Left lung (tissue), 10 donors: ENCODE measurements around the gene DHCR7. TPM values are rescaled to one million over a fixed set of nuclear protein-coding genes. Genes with fewer than 3 reads are reported as not detected.

Source experiments
- ATAC-seq: fragments of 200-7000 bp; cut with Tn5 transposase; one replicate; pipeline ENCODE4 v1.9.1; 2020; ENCODE audit warnings: moderate library complexity
- DNase-seq, 4 donors: peaks; one replicate each; pipeline ENCODE4 v3.0.0-alpha.2; 2013 to 2020
- H3K27ac ChIP-seq, 2 donors: fragments of 200-600 bp; sonication (generic) in 1 of 2; one replicate each; pipeline versions ENCODE4 v1.5.0 to v1.8.0; 2020 to 2021
- H3K27me3 ChIP-seq, 2 donors: fragments of 200-600 bp; sonication (generic) in 1 of 2; one replicate each; pipeline versions ENCODE4 v1.5.0 to v1.8.0; 2020 to 2021
- H3K36me3 ChIP-seq, 2 donors: fragments of 200-600 bp; sonication (generic) in 1 of 2; one replicate each; pipeline versions ENCODE4 v1.5.0 to v1.8.0; 2020 to 2021
- H3K4me1 ChIP-seq, 2 donors: fragments of 200-600 bp; one replicate each; pipeline ENCODE4 v1.8.0; 2021
- H3K4me3 ChIP-seq, 2 donors: fragments of 200-600 bp; sonication (generic) in 1 of 2; one replicate each; pipeline versions ENCODE4 v1.5.0 to v1.8.0; 2020 to 2021; ENCODE audit warnings: mild to moderate bottlenecking in 1 of 2
- H3K9me3 ChIP-seq, 2 donors: fragments of 200-600 bp; sonication (generic) in 1 of 2; one replicate each; pipeline versions ENCODE4 v1.5.0 to v1.8.0; 2020 to 2021
- intact Hi-C, 2 donors: fragments of 100-400 bp; cut with DNase I; formaldehyde crosslinking; loops; one replicate each; pipeline versions ENCODE4 v1.11.2 to v1.14.2; 2022
- polyA plus RNA-seq, 6 donors: library from polyadenylated mRNA; unstranded; fragments of 120-200 nt; gene quantifications; one replicate each; pipeline ENCODE4 v1.2.1, GENCODE V29; 2013; ENCODE audit not compliant: insufficient read length in 6 of 6
- total RNA-seq, 2 donors: library from RNA; stranded (reverse); fragmentation: NEBNext Ultra II Directional; extraction: Animal tissue kit (Norgen Biotek cat#: 25700); gene quantifications; one replicate each; pipeline ENCODE4 v1.2.1, GENCODE V29; 2021
- TF ChIP-seq, protein P1 (sequence below), 2 donors: fragments of 200-600 bp; sonication (generic) in 1 of 2; IDR thresholded peaks; one replicate each; pipeline versions ENCODE4 v1.5.0 to v1.8.0; 2021; ENCODE audit warnings: antibody characterized with exemption in 2 of 2
- donor health status: DM: no; HTN: yes; CAD: no.
- donor health status: DM: no; HTN: no; CAD: no.

DHCR7 gene
- total and polyA plus RNA-seq, 8 donors = 14.6 to 200 (median 32.6) TPM

GRCh38 chr11:71388637-71389235 is 59.5 kb downstream of the DHCR7 start:
- H3K4me1 ChIP-seq = no peaks in the 10 kb centered on the region
- no peak for DNase-seq
- no peak for ATAC-seq
- TF ChIP-seq, protein P1, sequence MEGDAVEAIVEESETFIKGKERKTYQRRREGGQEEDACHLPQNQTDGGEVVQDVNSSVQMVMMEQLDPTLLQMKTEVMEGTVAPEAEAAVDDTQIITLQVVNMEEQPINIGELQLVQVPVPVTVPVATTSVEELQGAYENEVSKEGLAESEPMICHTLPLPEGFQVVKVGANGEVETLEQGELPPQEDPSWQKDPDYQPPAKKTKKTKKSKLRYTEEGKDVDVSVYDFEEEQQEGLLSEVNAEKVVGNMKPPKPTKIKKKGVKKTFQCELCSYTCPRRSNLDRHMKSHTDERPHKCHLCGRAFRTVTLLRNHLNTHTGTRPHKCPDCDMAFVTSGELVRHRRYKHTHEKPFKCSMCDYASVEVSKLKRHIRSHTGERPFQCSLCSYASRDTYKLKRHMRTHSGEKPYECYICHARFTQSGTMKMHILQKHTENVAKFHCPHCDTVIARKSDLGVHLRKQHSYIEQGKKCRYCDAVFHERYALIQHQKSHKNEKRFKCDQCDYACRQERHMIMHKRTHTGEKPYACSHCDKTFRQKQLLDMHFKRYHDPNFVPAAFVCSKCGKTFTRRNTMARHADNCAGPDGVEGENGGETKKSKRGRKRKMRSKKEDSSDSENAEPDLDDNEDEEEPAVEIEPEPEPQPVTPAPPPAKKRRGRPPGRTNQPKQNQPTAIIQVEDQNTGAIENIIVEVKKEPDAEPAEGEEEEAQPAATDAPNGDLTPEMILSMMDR (IDR thresholded peaks at IDR 0.05) = no peak
- intact Hi-C loops = no loop called here
- no peak overlapping the region for H3K4me3 ChIP-seq
- peaks cover 0 to 39% of the 10 kb centered on the region in 2 donors for H3K27me3 ChIP-seq
- no peak overlapping the region for H3K27ac ChIP-seq
- no peaks in the 10 kb centered on the region for H3K36me3 ChIP-seq
- no peaks in the 10 kb centered on the region for H3K9me3 ChIP-seq

DNA sequence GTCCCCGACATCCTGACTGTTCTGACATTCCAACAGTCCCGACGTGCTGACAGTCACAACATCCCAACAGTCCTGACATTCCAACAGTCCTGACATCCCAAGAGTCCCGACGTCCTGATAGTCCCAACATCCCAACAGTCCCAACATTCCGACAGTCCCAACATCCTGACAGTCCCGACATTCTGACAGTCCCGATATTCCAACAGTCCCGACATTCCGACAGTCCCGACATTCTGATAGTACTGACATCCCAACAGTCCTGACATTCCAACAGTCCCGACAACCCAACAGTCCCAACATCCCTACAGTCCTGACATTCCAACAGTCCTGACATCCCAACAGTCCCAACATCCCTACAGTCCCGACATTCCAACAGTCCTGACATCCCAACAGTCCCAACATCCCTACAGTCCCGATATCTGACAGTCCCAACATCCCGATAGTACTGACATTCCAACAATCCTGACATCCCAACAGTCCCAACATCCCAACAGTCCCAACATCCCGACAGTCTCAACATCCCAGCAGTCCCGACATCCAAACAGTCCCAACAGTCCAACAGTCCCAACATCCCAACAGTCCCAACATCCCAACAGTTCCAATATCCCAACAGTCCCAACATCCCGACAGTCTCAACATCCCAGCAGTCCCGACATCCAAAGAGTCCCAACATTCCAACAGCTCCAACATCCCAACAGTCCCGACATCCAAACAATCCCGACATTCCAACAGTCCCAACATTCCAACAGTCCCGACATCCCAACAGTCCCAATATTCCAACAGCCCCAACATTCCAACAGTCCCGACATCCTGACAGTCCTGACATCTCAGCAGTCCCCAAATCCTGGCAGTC is 60.2 kb downstream of the DHCR7 start:
- H3K4me3 ChIP-seq = no peak overlapping the region
- ATAC-seq (no peak), DNase-seq (no peak)
- no peak overlapping the region for H3K27ac ChIP-seq
- no peaks in the 10 kb centered on the region for H3K36me3 ChIP-seq
- TF ChIP-seq, protein P1 (IDR thresholded peaks at IDR 0.05) = no peak
- H3K4me1 ChIP-seq = no peaks in the 10 kb centered on the region
- intact Hi-C loops = no loop called here
- peaks cover 0 to 38% of the 10 kb centered on the region in 2 donors for H3K27me3 ChIP-seq
- no peaks in the 10 kb centered on the region for H3K9me3 ChIP-seq

DNA sequence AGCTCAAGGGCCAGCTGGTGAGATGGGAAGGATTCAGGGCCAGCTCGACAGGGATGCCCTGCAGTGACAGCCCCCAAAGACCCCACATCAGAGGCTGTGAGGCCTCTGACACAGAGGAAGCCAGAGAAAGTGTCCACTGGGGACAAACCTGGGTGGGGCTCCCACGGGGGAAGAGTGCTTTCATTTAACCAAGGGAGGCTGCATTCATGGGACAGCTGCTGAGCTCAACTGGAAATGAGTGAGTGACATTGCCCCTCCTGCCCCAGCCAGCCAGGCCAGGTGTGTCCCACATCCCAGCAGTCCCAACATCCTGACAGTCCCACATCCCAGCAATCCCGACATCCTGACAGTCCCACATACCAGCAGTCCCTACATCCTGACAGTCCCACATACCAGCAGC is 61.0 kb downstream of the DHCR7 start:
- TF ChIP-seq, protein P1 (IDR thresholded peaks at IDR 0.05) = no peak
- no peak for DNase-seq

DNA sequence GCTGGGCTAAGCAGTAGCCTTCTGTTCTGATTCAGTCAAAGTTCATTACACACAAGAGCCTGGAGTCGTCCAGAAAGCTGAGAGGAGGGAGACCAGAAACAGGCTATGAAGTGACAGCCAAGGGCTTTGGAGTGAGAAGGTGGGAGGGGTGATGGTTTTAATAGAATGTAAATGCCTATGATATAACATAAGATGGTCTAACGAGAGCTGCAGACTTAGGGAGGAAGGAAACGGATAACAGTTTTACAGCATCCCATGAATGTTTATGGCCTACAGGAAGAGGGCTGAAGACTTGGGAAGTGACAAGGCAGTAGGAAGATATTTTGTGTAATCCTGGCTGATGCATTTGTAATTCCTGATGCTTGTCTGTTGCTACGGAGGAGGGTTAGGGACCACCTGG is 62.0 kb downstream of the DHCR7 start:
- H3K4me1 ChIP-seq = no peaks in the 10 kb centered on the region
- H3K36me3 ChIP-seq = no peaks in the 10 kb centered on the region
- intact Hi-C loops = no loop called here
- no peak for DNase-seq
- H3K27me3 ChIP-seq = peaks cover 0 to 20% of the 10 kb centered on the region in 2 donors
- no peaks in the 10 kb centered on the region for H3K9me3 ChIP-seq
- TF ChIP-seq, protein P1 (IDR thresholded peaks at IDR 0.05) = no peak
- no peak for ATAC-seq
- no peak overlapping the region for H3K4me3 ChIP-seq
- no peak overlapping the region for H3K27ac ChIP-seq

More for the DNA sequence above, 61.0 kb downstream of the DHCR7 start:
- peaks cover 0 to 30% of the 10 kb centered on the region in 2 donors for H3K27me3 ChIP-seq
- H3K27ac ChIP-seq = no peak overlapping the region
- H3K4me1 ChIP-seq = no peaks in the 10 kb centered on the region
- no peaks in the 10 kb centered on the region for H3K9me3 ChIP-seq
- H3K36me3 ChIP-seq = no peaks in the 10 kb centered on the region
- intact Hi-C loops = no loop called here
- ATAC-seq = no peak
- H3K4me3 ChIP-seq = no peak overlapping the region

GRCh38 chr11:71385091-71385490 is 63.1 kb downstream of the DHCR7 start:
- Histone ChIP-seq H3K36me3 (no peaks in the 10 kb centered on the region), H3K4me3 (no peak overlapping the region), H3K4me1 (no peaks in the 10 kb centered on the region), H3K27ac (no peak overlapping the region), H3K9me3 (no peaks in the 10 kb centered on the region), H3K27me3 (peaks cover 0 to 17% of the 10 kb centered on the region in 2 donors)
- ATAC-seq = no peak
- TF ChIP-seq, protein P1 (IDR thresholded peaks at IDR 0.05) = no peak
- DNase-seq = no peak
- intact Hi-C loops = no loop called here
